Epithelial cell of proximal tubule (primary cell): ENCODE data around the gene F12. TPM values are rescaled to one million over a fixed set of nuclear protein-coding genes. Genes with fewer than 3 reads are reported as not detected.

Experiments
- DNase-seq: peaks from one replicate; pipeline ENCODE4 v3.0.0-alpha.2; 2011; ENCODE audit warnings: low read depth
- H3K4me3 ChIP-seq: 2 replicates; pipeline ENCODE4 v1.5.1; 2011; ENCODE audit warnings: low read depth, mild to moderate bottlenecking, low read length
- total RNA-seq: library from RNA; depleted of rRNA; stranded (reverse); fragments of >200 nt; gene quantifications from 2 replicates; pipeline ENCODE4 v1.2.3, GENCODE V29; 2015
- TF ChIP-seq, protein P1 (sequence below): conservative IDR thresholded peaks from 2 replicates; pipeline ENCODE4 v1.5.1; 2012; ENCODE audit warnings: low read depth, mild to moderate bottlenecking, low read length

F12 gene
- 9.2 and 12.9 TPM in 2 replicates for total RNA-seq

DNA sequence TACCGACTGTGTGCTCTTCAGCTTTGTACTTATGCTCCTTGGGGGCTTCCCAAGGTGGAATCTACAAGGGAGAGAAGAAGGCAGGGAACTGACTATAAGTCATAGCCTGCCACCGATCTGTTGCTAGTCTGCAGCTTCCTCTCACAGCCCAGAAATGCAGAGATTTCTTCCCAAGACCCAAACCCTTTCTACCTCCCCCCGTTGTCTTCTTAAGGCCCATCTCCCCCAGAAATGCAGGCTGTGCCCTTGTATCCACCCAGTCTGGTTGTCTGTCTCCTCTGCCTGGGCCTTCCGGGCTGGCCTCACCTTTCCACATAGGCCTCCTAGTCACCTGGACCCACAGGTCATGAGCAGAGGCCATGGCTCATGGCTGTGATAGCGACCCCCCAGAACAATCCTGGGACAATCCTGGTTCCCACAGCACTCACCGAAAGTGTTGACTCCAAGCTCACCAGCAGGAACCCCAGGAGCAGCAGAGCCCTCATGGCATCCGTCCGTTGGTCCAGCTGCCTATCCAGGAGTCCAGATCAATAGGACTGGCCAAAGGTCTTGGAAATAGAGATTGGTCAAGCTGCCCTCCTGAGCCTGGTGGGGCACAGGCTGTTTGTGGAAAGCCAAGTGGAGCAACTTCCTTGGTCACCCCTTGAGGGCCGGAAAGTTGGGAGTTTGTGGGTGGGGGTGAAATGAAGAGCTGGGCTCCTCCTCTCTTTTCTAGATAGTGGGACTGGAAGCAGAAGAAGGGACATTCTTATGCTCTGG is at the start of gene F12:
F12 (minus strand) TSS at position 522 of the 759 bp plus-strand sequence; CDS start at position 485, 37 bp downstream.
- DNase-seq, result no peak
- TF ChIP-seq, protein P1, sequence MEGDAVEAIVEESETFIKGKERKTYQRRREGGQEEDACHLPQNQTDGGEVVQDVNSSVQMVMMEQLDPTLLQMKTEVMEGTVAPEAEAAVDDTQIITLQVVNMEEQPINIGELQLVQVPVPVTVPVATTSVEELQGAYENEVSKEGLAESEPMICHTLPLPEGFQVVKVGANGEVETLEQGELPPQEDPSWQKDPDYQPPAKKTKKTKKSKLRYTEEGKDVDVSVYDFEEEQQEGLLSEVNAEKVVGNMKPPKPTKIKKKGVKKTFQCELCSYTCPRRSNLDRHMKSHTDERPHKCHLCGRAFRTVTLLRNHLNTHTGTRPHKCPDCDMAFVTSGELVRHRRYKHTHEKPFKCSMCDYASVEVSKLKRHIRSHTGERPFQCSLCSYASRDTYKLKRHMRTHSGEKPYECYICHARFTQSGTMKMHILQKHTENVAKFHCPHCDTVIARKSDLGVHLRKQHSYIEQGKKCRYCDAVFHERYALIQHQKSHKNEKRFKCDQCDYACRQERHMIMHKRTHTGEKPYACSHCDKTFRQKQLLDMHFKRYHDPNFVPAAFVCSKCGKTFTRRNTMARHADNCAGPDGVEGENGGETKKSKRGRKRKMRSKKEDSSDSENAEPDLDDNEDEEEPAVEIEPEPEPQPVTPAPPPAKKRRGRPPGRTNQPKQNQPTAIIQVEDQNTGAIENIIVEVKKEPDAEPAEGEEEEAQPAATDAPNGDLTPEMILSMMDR, result no peak
- H3K4me3 ChIP-seq, result no peak within 1 kb of the TSS

DNA sequence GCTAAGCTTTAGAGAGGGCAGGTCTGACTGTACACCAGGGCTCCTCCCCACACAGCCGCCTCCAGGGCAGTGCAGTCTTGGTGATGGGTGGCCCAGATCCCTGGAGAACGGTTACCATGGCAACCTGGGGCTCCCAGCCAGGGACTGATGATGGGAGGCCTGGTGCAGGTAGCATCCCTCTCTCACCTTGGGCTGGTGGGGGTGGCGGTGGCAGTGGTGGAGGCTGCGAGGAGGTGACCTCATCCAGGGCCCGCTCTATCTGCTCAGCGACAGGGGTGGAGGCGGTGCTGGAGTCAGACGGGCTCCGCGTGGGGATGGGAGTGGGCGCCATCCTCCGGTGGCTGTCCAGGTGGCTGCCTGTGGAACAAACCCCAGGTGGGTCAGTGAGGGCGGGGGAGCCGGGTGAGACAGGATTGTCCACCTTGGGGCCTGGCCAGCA is 49.6 kb upstream of the F12 start:
- DNase-seq, result no peak
- TF ChIP-seq, protein P1, result no peak
- no peak overlapping the region for H3K4me3 ChIP-seq

DNA sequence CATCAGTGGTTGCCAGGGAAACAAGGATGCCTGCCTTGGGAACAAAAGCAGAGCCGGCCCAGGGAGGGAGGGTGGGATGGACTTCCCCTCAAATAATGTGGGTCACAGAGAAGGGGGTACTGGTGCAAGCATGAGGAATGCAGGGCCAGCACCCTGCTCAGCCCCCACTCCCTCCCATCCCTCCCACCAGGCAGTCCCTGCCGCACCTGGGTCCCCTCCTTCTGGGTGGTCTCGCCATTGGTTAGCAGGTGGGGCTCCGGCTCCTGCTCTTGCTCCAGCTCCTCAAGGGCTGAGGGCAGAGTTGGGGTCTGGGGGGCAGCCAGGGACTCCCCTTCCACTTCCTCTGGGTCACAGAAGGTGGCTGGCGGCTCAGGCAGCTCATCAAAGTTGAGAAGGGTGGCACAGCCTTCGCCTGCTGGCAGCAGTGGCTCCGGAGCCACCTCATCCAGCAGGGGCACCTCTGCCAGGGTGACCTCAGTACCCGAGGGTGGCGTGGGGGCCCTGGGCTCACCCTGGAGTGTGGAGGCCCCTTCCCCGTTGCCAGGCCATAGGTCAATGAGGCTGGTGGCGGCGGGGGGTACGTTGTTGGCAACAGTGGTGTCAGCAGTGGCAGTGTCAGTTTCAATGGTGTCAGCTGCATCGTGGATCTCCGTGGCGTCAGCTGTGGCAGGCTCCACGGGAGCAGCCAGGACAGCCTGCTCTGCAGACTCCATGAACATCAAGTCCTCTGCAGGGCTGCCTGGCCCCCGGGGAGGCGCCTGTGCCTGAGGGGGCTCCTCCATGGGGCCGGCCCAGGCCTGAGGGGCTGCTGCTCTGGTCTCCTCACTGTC is 48.7 kb upstream of the F12 start:
- TF ChIP-seq, protein P1, result no peak
- no peak overlapping the region for H3K4me3 ChIP-seq
- no peak for DNase-seq

DNA sequence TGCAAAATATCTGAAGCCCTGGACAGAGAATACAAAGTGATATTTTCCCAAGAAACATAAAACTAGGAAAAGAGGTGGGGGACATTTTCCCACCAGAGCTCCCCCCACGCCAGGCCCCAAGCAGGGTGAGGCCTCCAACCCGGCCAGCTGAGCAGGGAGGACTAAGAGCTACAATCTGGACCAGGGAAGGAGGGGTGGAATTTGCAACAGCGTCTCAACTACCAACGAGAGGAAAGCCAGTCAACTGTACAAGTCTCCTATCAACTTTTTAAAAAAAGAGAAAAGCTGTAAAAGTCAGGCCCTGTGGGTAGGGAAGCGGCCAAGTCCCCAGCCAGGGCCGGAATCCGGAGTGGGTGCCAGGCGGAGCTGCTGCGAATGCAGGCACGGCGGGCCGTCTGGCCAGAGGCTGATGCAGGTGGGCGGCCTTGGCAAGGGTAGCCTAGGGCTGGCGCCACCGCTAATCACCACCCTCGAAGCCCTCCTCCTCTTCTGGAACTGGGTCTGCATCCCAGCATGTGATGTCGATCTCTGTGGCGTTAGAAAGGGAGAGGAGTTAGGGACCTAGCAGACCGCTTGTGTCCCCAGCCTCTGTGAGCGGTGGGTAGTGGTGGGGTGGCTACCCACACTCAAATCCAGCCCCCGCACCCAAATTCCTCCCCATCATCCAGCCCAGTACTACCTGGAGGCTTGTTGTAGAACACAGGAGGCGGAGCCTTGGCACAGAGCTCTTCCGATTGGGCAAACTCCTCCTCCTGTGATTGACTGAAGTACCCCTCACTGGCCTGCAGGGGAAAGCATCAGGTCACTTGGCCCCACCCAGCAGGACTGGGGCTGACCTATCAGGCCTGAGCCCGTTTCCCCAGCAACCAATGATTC is 47.9 kb upstream of the F12 start:
- DNase-seq, result peak; percentile 75
- TF ChIP-seq, protein P1, result peak; percentile 59

DNA sequence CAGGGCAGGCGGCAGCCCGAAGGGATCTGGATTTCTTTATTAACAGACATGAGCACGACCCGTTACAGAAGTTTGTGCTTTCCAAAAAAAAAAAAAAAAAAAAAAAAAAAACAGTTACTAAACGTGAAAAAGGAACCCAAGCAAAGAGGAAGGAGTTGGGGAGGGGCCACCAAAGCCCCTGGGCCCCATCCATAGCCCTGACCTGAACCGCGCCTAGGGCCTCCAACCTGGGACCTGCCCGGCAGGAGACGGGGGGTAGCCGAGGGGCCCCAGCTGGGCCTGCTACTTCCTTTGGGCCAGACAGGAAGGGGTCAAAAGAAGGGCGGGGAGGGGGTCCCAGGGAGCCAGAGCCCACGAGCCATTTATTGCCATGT is 47.2 kb upstream of the F12 start:
- H3K4me3 ChIP-seq, result no peak overlapping the region
- DNase-seq, result no peak
- TF ChIP-seq, protein P1, result no peak

More for the DNA sequence above, 47.9 kb upstream of the F12 start:
- H3K4me3 ChIP-seq, result no peak overlapping the region
